DOHH2 (cell line): ENCODE data around the gene BCAR3.

Source experiments
- EZH2phosphoT487 ChIP-seq: fragments of 200-600 bp; sonication (generic); IDR thresholded peaks from 2 replicates; pipeline ENCODE4 v1.6.1; 2017; ENCODE audit warnings: borderline replicate concordance, mild to moderate bottlenecking, antibody characterized with exemption, low read length, moderate library complexity, mixed read lengths
- TF ChIP-seq, protein P1 (sequence below): fragments of 200-600 bp; sonication (generic); IDR thresholded peaks from one replicate; pipeline ENCODE4 v1.5.1; 2014; ENCODE audit warnings: antibody characterized with exemption, mild to moderate bottlenecking, low read depth, low read length; ENCODE audit not compliant: poor library complexity, severe bottlenecking

DNA sequence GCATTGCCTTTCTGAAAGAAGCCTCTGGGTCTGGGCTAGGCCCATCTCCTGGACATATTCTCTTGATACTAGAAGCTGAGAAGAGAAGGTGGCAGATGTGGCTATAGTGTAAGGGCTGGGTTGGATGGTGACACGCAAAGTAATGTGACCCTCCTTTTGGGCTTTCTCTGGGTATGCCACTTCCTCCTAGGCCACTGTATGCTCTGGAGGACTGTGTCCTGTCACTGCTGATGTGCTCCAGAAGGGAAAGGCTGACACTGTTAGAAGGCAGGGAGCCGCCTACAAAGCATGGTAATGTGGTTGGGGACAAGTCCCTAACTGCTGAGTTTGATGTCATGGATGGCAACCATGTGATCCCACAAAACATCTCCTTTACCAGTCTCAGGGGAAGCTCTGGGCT is 112.1 kb downstream of the BCAR3 start:
- TF ChIP-seq, protein P1, sequence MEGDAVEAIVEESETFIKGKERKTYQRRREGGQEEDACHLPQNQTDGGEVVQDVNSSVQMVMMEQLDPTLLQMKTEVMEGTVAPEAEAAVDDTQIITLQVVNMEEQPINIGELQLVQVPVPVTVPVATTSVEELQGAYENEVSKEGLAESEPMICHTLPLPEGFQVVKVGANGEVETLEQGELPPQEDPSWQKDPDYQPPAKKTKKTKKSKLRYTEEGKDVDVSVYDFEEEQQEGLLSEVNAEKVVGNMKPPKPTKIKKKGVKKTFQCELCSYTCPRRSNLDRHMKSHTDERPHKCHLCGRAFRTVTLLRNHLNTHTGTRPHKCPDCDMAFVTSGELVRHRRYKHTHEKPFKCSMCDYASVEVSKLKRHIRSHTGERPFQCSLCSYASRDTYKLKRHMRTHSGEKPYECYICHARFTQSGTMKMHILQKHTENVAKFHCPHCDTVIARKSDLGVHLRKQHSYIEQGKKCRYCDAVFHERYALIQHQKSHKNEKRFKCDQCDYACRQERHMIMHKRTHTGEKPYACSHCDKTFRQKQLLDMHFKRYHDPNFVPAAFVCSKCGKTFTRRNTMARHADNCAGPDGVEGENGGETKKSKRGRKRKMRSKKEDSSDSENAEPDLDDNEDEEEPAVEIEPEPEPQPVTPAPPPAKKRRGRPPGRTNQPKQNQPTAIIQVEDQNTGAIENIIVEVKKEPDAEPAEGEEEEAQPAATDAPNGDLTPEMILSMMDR, result no peak
- no peak for TF ChIP-seq EZH2phosphoT487
